ENCODE data around the gene UHRF1. TPM values are rescaled to one million over a fixed set of nuclear protein-coding genes. Genes with fewer than 3 reads are reported as not detected.

Gene UHRF1
- total and polyA plus RNA-seq, 7 donors = 0.36 to 10.5 (median 1.5) TPM

DNA sequence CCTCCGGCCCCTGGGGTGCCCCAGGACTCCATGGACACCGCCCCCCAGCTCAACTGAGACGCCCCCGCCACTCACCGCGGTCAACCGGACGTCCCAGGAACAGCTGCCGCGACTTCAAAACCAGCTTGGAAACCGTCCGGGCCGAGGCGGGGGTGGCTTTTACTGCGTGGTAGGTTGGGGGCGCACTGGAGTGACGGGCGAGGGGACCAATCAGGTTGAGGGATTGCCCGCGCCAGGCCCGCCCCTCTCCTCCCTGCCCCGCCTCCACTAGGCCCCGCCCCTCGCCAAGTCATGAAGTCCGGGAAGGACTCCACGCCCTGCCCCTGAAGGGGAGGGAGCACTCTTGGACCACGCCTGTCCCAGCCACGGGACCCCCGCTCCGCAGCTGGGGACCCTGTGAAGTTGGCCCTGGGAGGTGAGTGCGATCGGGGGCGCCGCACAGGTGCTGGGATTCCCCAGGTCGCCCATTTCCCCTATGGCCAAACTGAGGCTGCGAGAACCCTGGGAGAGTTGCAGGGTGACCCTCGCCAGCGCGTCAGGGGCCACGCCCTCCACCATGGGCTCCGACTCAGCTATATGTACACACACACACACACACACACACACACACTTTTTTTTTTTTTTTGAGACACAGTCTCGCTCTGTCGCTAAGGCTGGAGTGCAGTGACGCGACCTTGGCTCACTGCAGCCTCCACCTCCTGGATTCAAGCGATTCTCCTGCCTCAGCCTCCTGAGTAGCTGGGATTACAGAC lies 41.6 kb upstream of the UHRF1 start, which contains the start of gene PLIN3:
Gene PLIN3, minus strand, starts transcription at position 134 of the 752 bp plus-strand sequence. CDS start 6,273 bp downstream, outside the sequence.
- TF ChIP-seq POLR2A (IDR thresholded peaks at IDR 0.05) (peak in 1 of 2 donors; percentile 49), EP300 (IDR thresholded peaks at IDR 0.05) (no peak), POLR2AphosphoS5 (IDR thresholded peaks at IDR 0.05) (peak; percentile 57 to 81 (median 73))
- DNase-seq = peak; percentile 99
- peaks cover 0 to 19% (median 8%) of the 10 kb centered on the region in 4 donors for H3K4me1 ChIP-seq
- peak within 1 kb of the TSS; percentile 83 to 89 (median 88) for H3K27ac ChIP-seq
- peak within 1 kb of the TSS; percentile 55 to 94 (median 84) for H3K4me3 ChIP-seq
- H3K9me3 ChIP-seq = no peaks in the 10 kb centered on the region
- H3K27me3 ChIP-seq = no peaks in the 10 kb centered on the region
- 1 to 3% methylated on average over 46 of the region's 46 CpGs for WGBS, 2 donors
- H3K36me3 ChIP-seq = peaks cover 0 to under 1% (median 0%) of the 10 kb centered on the region in 4 donors
- intact Hi-C loops (cut with DNase I) = loop anchor here (10.0 kb wide), 1 partner anchor 143 kb away; the partner anchor contains the start of gene DPP9

DNA sequence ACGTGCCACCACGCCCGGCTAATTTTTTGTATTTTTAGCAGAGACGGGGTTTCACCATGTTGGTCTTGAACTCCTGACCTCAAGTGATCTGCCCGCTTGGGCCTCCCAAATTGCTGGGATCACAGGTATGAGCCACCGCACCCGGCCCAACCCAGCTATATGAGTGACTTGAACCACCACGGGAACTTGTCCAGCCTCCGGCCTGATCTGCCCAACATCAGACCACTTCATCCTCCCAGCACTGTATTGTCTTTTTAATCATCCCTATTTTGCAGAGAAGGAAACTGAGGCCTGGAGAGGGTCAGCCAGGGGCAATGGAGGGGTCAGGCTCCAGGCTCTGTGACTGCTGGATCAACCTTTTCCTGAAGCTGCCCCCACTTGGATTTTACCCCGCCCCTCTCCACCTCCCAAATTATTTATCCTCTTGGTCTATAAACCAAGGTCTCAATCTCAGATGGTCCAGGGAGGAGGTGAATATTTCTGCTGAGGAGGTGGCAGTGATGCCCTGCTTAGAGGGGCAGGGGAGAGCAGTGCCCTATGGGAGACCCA lies 40.9 kb upstream of the UHRF1 start:
- Histone ChIP-seq H3K36me3 (no peaks in the 10 kb centered on the region), H3K27me3 (no peaks in the 10 kb centered on the region), H3K4me1 (peaks cover 0 to 19% (median 8%) of the 10 kb centered on the region in 4 donors), H3K9me3 (no peaks in the 10 kb centered on the region), H3K27ac (peak overlapping the region in 2 of 4 donors; percentile 89), H3K4me3 (peak overlapping the region in 3 of 4 donors; percentile 55 to 94 (median 92))
- intact Hi-C loops (cut with DNase I) = loop anchor here (10.0 kb wide), 1 partner anchor 144 kb away; the partner anchor contains the start of gene DPP9
- no peak for DNase-seq
- TF ChIP-seq CTCF (IDR thresholded peaks at IDR 0.05) = no peak
- no peak for TF ChIP-seq POLR2A (IDR thresholded peaks at IDR 0.05)
- no peak for TF ChIP-seq EP300 (IDR thresholded peaks at IDR 0.05)
- TF ChIP-seq POLR2AphosphoS5 (IDR thresholded peaks at IDR 0.05) = no peak
- WGBS, 2 donors = 28 to 61% methylated on average over 10 of the region's 10 CpGs

DNA sequence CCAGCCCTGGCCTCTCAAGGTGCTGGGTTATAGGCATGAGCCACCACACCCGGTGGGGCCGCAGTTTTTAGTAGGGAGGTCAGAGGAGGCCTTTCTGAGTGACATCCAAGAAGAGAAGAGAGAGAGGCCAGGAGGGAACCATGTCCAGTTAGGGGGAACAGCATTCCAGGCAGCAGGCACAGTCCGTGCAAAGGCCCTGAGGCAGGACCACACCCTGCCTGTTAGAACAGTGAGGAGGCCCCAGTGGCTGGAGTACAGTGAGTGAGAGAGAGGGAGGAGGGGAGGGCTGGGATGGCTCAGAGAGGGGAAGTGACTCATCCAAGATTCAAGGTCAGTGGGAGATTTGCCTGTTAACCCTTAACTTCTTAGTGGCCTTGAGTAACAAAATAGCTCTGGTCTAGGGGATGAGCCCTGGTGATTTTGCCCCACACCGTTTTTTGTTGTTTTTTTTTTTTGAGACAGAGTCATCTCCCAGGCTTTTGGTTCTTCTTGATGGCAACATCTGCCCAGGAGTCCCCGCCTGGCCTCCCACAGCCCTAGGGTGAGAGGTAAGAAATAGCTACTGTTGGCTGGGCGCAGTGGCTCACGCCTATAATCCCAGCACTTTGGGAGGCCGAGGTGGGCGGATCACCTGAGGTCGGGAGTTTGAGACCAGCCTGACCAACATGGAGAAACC lies 39.1 kb upstream of the UHRF1 start:
- Histone ChIP-seq H3K27ac (no peak overlapping the region), H3K4me1 (peaks cover 0 to 19% (median 8%) of the 10 kb centered on the region in 4 donors), H3K4me3 (no peak overlapping the region), H3K27me3 (no peaks in the 10 kb centered on the region), H3K36me3 (no peaks in the 10 kb centered on the region), H3K9me3 (no peaks in the 10 kb centered on the region)
- DNase-seq = no peak
- 58 to 70% methylated on average over 10 of the region's 10 CpGs for WGBS, 2 donors
- intact Hi-C loops (cut with DNase I) = loop anchor here (5.0 kb wide), 1 partner anchor 97 kb away; the partner anchor contains the start of gene KDM4B
- TF ChIP-seq POLR2A (IDR thresholded peaks at IDR 0.05) (no peak), CTCF (IDR thresholded peaks at IDR 0.05) (no peak)

DNA sequence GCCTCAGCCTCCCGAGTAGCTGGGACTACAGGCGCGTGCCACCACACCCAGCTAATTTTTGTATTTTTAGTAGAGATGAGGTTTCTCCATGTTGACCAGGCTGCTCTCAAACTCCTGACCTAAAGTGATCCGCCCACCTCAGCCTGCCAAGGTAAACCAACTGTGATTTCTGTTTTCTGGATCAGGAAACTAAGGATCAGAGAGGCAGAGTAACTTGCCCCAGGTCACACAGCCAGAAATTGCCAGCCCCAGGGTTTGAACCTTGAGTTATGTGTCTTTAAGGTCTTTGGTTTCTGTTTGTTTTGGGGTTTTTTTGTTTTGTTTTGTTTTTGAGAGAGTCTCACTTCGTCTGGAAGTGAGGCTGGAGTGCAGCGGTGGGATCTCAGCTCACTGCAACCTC lies 37.6 kb upstream of the UHRF1 start:
- Histone ChIP-seq H3K27ac (no peak overlapping the region), H3K4me3 (no peak overlapping the region), H3K9me3 (no peaks in the 10 kb centered on the region), H3K27me3 (no peaks in the 10 kb centered on the region), H3K4me1 (peaks cover 0 to 13% (median 4%) of the 10 kb centered on the region in 4 donors), H3K36me3 (no peaks in the 10 kb centered on the region)
- DNase-seq = no peak
- intact Hi-C loops (cut with DNase I) = loop anchor here (1.0 to 5.0 kb wide), 3 partner anchors 41 to 159 kb away; partner anchors contain the start of gene KDM4B
- TF ChIP-seq EP300 (IDR thresholded peaks at IDR 0.05) = no peak
- no peak for TF ChIP-seq POLR2AphosphoS5 (IDR thresholded peaks at IDR 0.05)
- no peak for TF ChIP-seq POLR2A (IDR thresholded peaks at IDR 0.05)
- TF ChIP-seq CTCF (IDR thresholded peaks at IDR 0.05) = no peak
- 61 to 89% methylated on average over 6 of the region's 6 CpGs for WGBS, 2 donors
